HG02610 (cell line): ENCODE results near the gene CYCS.

ENCODE experiments used
- ATAC-seq: cut with Tn5 transposase; IDR thresholded peaks from one replicate; pipeline ENCODE4 v1.9.1; 2021; ENCODE audit warnings: mild to moderate bottlenecking, moderate library complexity; ENCODE audit not compliant: unreplicated experiment

CYCS gene

GRCh38 chr7:25075459-25075858 lies 49.6 kb downstream of the CYCS start:
- ATAC-seq = no peak

GRCh38 chr7:25073451-25073850 lies 51.6 kb downstream of the CYCS start:
- ATAC-seq = no peak
